HG03139 (cell line): ENCODE measurements around the gene CCDC17.

ENCODE experiments used
- ATAC-seq: cut with Tn5 transposase; IDR thresholded peaks from one replicate; pipeline ENCODE4 v1.9.1; 2021; ENCODE audit not compliant: unreplicated experiment

Gene CCDC17

DNA sequence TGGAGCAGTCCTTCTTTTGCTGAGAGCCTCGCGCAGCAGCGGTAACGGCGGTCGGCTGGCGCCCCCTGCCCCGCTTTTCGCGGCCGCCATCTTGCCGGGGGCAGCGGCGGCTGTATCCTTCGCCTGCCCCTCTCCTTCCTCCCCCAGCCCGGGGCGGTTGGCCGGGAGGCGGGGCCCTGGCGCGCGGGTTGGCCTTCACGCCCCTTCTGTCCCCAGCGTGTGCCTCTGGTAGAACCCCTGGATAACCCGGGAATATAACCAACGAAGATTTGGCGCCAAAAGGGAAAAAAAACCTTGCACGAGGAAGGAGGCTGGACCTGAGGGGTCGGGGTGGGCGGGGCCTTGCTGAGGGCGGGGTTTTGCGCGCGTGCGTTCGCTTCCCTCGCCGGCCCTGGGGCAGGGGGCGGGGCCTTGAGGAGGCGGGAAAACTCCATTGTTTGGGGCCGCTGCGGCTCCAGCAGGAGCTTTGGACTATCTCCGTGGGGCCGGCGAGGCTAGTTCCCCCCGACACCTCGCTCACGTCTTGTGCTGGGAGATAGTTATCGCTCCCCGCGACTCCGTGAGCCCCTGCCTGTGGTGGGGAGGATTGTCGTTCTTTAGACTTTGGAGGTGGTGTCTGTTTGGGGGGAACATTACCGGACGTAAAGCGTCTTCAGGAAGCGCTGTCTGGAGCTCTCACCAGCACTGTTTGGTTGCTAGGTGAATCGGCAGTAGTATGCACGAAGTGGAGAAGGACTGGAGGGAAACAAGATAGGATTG is 39.3 kb downstream of the CCDC17 start:
- ATAC-seq: peak; percentile 25

DNA sequence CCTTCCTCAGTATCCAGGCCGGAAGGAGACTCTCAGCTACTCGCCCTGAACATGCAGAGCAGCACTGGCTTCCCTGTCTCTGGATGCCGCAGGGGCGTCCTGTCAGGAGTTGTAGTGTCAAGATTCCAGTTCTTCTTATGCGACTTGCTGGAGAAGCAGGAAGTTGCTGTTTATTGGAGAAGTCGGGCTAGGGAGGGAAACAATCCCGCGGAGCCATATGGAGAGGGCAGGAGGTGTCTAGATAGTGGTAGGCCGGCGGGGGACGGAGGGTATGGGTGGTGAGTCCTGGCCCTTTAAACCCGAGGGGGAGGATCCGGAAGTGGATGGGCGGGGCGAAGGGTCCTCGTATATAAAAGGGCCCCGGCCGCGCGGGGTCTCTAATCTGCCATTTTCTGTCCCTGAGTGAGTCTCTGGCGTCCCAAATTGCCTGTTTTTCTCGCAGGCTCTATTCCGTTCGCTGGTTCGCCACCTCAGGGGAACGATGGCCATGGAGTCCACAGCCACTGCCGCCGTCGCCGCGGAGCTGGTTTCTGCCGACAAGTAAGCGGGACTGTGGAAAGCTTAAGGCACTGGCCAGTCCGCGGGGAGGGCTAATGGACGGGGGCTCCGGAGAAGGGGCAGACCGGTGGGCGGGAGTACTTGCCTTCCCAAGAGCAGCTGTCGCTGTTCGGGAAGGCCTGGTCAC is 40.0 kb downstream of the CCDC17 start, which contains the start of gene NASP:
NASP (plus strand) TSS at position 376 of the 685 bp plus-strand sequence; CDS start at position 482, 106 bp downstream.
- ATAC-seq: peak; percentile 33

DNA sequence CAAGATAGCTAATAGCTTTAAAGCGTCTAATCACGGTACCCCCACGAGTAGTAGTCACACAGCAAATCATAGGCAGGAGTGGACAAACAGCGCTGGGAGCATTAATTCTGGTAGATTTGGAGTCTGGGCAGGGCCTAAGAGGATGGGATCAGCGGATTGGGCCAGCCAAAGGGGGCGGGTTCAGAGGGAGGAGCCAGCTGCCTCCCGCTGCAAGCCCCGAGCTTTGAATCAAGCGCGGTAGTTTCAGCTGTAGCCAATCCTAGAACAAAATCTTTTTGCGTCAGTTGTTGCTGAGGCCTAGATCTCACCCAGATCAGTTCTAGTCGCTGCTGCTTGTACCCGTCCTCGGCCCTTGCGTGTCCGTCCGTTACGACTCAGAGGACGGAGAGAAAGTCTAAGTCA is 40.6 kb downstream of the CCDC17 start:
- peak; percentile 69 for ATAC-seq

DNA sequence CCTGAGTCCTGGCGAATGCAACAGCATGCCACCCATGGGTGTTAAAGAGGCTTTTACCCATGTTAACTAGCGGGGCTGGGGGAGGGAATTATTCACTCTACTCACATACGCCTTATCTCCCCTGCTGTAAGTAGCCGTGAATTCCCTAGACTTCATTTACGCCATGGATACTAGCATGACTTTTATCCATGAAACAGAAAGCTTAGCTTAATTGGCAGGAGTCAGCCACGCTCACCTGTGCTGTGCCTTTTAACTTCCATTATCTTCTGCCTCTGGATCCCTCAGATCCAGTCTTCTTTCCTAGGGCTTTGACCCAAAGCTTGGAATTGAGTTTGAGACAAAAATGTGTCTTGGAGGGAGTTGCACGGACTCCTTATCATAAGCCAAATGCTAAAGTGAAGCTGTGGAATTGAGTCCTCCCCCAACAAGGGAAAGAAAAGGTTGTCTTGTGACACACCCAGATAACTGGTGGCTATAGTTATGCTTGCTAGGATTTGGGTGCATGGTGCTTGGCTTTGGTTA is 49.7 kb downstream of the CCDC17 start:
- ATAC-seq: no peak

DNA sequence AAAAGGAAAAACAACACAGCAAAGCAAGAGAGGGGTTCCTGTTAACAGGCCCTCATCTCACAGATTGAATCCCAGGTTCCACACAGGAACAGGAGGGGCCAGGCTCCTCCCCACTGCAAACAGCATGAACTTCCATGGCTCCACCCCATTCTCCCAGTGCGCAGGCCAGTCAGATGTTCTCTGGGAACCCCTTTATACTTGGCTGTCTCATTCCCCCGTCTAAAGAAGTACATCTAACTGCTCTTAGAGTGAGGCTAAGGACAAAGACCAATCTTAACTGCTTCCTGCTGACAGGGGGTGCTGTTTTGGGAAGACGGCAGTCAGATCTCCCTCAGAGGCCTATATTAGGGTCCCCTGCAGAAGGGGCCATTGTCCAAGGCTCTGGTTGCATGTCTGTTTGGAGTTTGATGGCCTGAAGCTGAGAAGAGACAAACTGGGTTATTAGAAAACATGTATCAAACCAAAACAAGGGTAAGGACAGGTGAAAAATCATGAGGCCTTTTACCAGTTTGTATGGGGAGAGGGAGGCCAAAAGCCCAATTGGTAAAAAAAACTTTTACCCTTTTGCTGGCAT is 50.5 kb downstream of the CCDC17 start:
- ATAC-seq: no peak

DNA sequence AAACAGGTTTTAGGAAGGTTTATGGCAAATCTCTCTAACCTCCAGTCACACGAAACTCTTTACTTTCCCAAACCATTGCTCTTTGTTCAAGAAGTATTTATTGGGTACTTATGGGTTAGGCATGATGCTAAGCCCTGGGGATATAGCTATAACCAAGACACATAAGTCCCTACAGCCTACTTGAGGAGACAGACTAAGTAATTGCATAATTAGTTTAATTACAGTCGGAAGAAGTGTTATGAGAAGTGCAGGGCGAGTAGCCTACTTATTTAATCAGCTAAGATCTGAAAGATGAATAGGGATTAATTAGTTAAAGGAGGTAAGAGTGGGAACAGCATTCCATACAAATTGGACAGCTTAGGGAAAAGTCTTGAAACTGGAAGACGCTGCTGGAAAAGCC is 53.2 kb downstream of the CCDC17 start:
- ATAC-seq: no peak
